HCT116 (cell line): Measurements from ENCODE around the gene CAPNS1. TPM values are rescaled to one million over a fixed set of nuclear protein-coding genes. Genes with fewer than 3 reads are reported as not detected.

Experiments
- ATAC-seq: fragments of 200-7000 bp; cut with Tn5 transposase; 2 replicates; pipeline ENCODE4 v1.9.1; 2020; ENCODE audit warnings: mild to moderate bottlenecking, moderate library complexity
- BruUV-seq: library from RNA; stranded (reverse); fragments of 400-500 nt; replicated peaks from 2 replicates; lab custom pipeline; 2021; lab: Mats Ljungman, UMichigan
- CTCF ChIA-PET: fragments of 300-600 bp; sonication (Branson Sonifier 250); formaldehyde crosslinking; loops from one replicate; lab custom pipeline; 2021; ENCODE audit warnings: antibody characterized with exemption; lab: Charles Lee
- POLR2A ChIA-PET: fragments of 300-600, 350-600 bp; sonication (Branson Sonifier 250); formaldehyde crosslinking; loops from one replicate; lab custom pipeline; 2021; ENCODE audit warnings: antibody characterized with exemption; lab: Charles Lee
- RAD21 ChIA-PET, 2 experiments: fragments of 300-600 bp; sonication (Branson Sonifier 250); formaldehyde crosslinking; loops; one replicate each; lab custom pipeline; 2023; ENCODE audit warnings: low total read pairs in 2 of 2; ENCODE audit not compliant: uncharacterized antibody in 2 of 2, unreplicated experiment in 2 of 2, low non-redundant PET in 1 of 2; lab: Charles Lee
- DNase-seq: peaks from one replicate; pipeline ENCODE4 v3.0.0-alpha.2; 2010; ENCODE audit warnings: low read depth, low spot score
- H2AFZ ChIP-seq: fragments of 200-600 bp; shearing (Covaris generic), sonication (generic); 2 replicates; pipeline ENCODE4 v1.6.1; 2017; ENCODE audit warnings: low read depth, mixed run types, mixed read lengths, antibody characterized with exemption, low read length; ENCODE audit not compliant: poor library complexity, severe bottlenecking
- H3K27ac ChIP-seq: 2 replicates; pipeline ENCODE4 v1.5.1; 2012; ENCODE audit warnings: low read depth, low read length
- H3K27me3 ChIP-seq: fragments of 200-600 bp; sonication (generic); 2 replicates; pipeline ENCODE4 v1.6.1; 2016; ENCODE audit warnings: mixed run types, low read length, mixed read lengths; ENCODE audit not compliant: insufficient read depth
- H3K36me3 ChIP-seq, 2 experiments: fragments of 200-500 bp in 1 of 2; fragments of 200-600 bp in 1 of 2; sonication (Bioruptor generic) in 1 of 2; sonication (generic) in 1 of 2; 2 replicates each; pipeline versions ENCODE4 v1.5.1 to v1.6.1; 2014 to 2016; ENCODE audit warnings: low read length in 2 of 2, inconsistent platforms in 1 of 2, mixed read lengths in 1 of 2, mixed run types in 1 of 2; ENCODE audit not compliant: insufficient read depth in 2 of 2, control insufficient read depth in 1 of 2
- H3K4me1 ChIP-seq, 2 experiments: fragments of 200-600 bp in 1 of 2; sonication (generic) in 1 of 2; 2 replicates each; pipeline versions ENCODE4 v1.5.1 to v1.6.1; 2012 to 2017; ENCODE audit warnings: low read length in 2 of 2, inconsistent platforms in 1 of 2, mild to moderate bottlenecking in 1 of 2, mixed read lengths in 1 of 2, mixed run types in 1 of 2, moderate library complexity in 1 of 2; ENCODE audit not compliant: insufficient read depth in 2 of 2, control insufficient read depth in 1 of 2
- H3K4me2 ChIP-seq: fragments of 200-600 bp; sonication (generic); 2 replicates; pipeline ENCODE4 v1.6.1; 2017; ENCODE audit warnings: mixed run types, low read length, mixed read lengths
- H3K4me3 ChIP-seq, 2 experiments: fragments of 200-600 bp in 1 of 2; sonication (generic) in 1 of 2; replicated peaks in 1 of 2; 2 replicates each; pipeline ENCODE4 v1.5.1; 2011 to 2016; ENCODE audit warnings: low read length in 2 of 2, control low read depth in 1 of 2, low read depth in 1 of 2, mild to moderate bottlenecking in 1 of 2, mixed read lengths in 1 of 2, mixed run types in 1 of 2
- H3K79me2 ChIP-seq: fragments of 200-600 bp; sonication (generic); 2 replicates; pipeline ENCODE4 v1.6.1; 2017; ENCODE audit warnings: mild to moderate bottlenecking, mixed run types, low read length, moderate library complexity, mixed read lengths; ENCODE audit not compliant: insufficient read depth
- H3K9ac ChIP-seq: fragments of 200-600 bp; sonication (generic); 2 replicates; pipeline ENCODE4 v1.6.1; 2016; ENCODE audit warnings: low read length, mixed read lengths
- H3K9me2 ChIP-seq: fragments of 200-600 bp; sonication (generic), shearing (Covaris generic); 2 replicates; pipeline ENCODE4 v1.6.1; 2017; ENCODE audit warnings: mixed run types, mild to moderate bottlenecking, moderate library complexity; ENCODE audit not compliant: insufficient read depth
- H3K9me3 ChIP-seq, 2 experiments: fragments of 200-500 bp in 1 of 2; fragments of 200-600 bp in 1 of 2; sonication (Bioruptor generic) in 1 of 2; sonication (generic) in 1 of 2; 2 replicates each; pipeline ENCODE4 v1.6.1; 2014 to 2017; ENCODE audit warnings: low read length in 2 of 2, mixed read lengths in 2 of 2, inconsistent platforms in 1 of 2, low read depth in 1 of 2, mild to moderate bottlenecking in 1 of 2, mixed run types in 1 of 2, moderate library complexity in 1 of 2; ENCODE audit not compliant: control insufficient read depth in 1 of 2, insufficient read depth in 1 of 2
- H4K20me1 ChIP-seq: fragments of 200-600 bp; sonication (generic), shearing (Covaris generic); 2 replicates; pipeline ENCODE4 v1.6.1; 2017; ENCODE audit warnings: mixed run types, mild to moderate bottlenecking, moderate library complexity; ENCODE audit not compliant: insufficient read depth
- JUND ChIP-seq: IDR thresholded peaks from 2 replicates; pipeline ENCODE4 v1.6.1; 2012
- MAX ChIP-seq: IDR thresholded peaks from 2 replicates; pipeline ENCODE4 v1.6.1; 2012
- POLR2A ChIP-seq: IDR thresholded peaks from 2 replicates; pipeline ENCODE4 v1.7.0; 2011; ENCODE audit warnings: borderline replicate concordance; ENCODE audit not compliant: insufficient read depth, insufficient read length; ENCODE audit errors: extremely low read depth
- POLR2AphosphoS5 ChIP-seq: IDR thresholded peaks from 2 replicates; pipeline ENCODE4 v1.6.1; 2011; ENCODE audit warnings: mild to moderate bottlenecking, low read depth, low read length, moderate library complexity
- REST ChIP-seq: IDR thresholded peaks from 2 replicates; pipeline ENCODE4 v1.6.1; 2012; ENCODE audit warnings: low read depth
- SIN3A ChIP-seq: IDR thresholded peaks from 2 replicates; pipeline ENCODE4 v1.6.1; 2012; ENCODE audit warnings: low read depth
- SP1 ChIP-seq: IDR thresholded peaks from 2 replicates; pipeline ENCODE4 v1.6.1; 2012; ENCODE audit warnings: low read depth
- TCF7L2 ChIP-seq: IDR thresholded peaks from 2 replicates; pipeline ENCODE4 v1.7.0; 2011; ENCODE audit warnings: borderline replicate concordance, inconsistent platforms; ENCODE audit not compliant: insufficient read depth, insufficient read length; ENCODE audit errors: extremely low read depth
- YY1 ChIP-seq: IDR thresholded peaks from 2 replicates; pipeline ENCODE4 v1.6.1; 2011; ENCODE audit warnings: low read length, low read depth, moderate library complexity, mild to moderate bottlenecking; ENCODE audit not compliant: insufficient replicate concordance; ENCODE audit errors: extremely low read depth
- ZBTB33 ChIP-seq: IDR thresholded peaks from 2 replicates; pipeline ENCODE4 v1.6.1; 2011; ENCODE audit warnings: mild to moderate bottlenecking, low read length, moderate library complexity; ENCODE audit not compliant: insufficient replicate concordance; ENCODE audit errors: extremely low read depth
- ZFX ChIP-seq: fragments of 450-650 bp; IDR thresholded peaks from 2 replicates; pipeline ENCODE4 v1.6.1; 2017
- intact Hi-C: fragments of 100-400 bp; cut with micrococcal nuclease; formaldehyde crosslinking; loops from 2 replicates; pipeline ENCODE4 v1.10.0; 2022
- total RNA-seq: library from RNA; stranded (reverse); gene quantifications from one replicate; pipeline ENCODE4 v1.2.1, GENCODE V29; 2021; ENCODE audit not compliant: unreplicated experiment

CAPNS1 gene
- total RNA-seq, 1 experiment from 2014 or later: 621 TPM

DNA sequence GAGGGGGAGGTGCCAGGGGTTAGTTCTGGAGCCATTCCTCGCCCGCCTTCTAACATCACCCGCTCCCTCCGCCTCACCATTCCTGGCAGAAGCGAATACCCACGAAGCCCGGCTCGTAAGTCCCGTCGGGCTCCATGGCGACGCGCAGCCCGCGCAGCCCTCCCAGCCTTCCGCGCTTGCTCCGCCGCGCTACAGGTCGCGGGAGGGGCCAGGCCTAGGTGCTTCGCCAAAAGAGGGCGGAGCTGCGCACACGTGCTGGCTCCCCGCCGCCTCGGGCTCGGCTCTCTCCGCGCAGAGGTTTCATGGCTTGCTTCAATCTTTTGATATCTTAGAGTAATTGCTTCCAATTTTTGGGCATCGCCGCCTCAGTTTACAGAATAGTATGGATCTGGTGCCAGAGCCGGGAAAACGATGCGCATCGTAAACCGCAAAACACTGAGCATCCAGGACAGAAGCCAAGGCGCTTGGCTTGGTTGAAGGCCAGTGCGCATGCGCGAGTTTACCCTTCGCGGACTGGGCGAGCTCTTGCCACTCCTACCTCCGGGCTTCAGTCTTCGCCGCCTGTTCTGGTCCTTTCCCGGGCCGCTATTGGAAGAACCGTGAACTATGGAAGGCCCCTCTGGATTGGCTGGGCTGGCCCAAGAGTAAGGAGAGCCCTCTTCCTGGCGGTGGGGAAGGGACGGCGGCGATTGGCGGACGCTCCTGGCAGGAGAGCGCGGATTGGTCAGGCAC lies 25.0 kb upstream of the CAPNS1 start, which contains the start of gene POLR2I:
POLR2I (minus strand) TSS at position 155 of the 732 bp plus-strand sequence; CDS start at position 136, 19 bp downstream.
- Histone ChIP-seq H3K9me2 (no peaks in the 10 kb centered on the region), H3K9me3 (no peaks in the 10 kb centered on the region), H3K27me3 (no peaks in the 10 kb centered on the region), H3K27ac (peak within 1 kb of the TSS; percentile 92), H3K9ac (peak within 1 kb of the TSS; percentile 86), H4K20me1 (no peaks in the 10 kb centered on the region), H3K4me1 (peaks cover 7 to 27% of the 10 kb centered on the region in 2 experiments; a peak in 3 of 4 replicates), H3K79me2 (peaks cover 28% of the 10 kb centered on the region), H3K4me2 (peak within 1 kb of the TSS; percentile 95), H3K4me3 (peak within 1 kb of the TSS; percentile 82 to 99), H3K36me3 (peaks cover 14 to 19% of the 10 kb centered on the region in 2 experiments; a peak in 3 of 4 replicates), H2AFZ (no peak within 1 kb of the TSS)
- ChIA-PET CTCF (interaction anchor here (1.0 to 2.3 kb wide), 4 partner anchors 13 to 55 kb away, joined by 3 to 16 read pairs (median 4); no protein-coding TSS in a partner anchor), RAD21 (interaction anchor here (0.6 to 1.2 kb wide), 4 partner anchors 55 to 295 kb away, joined by 3 to 4 read pairs (median 4); partner anchors contain the start of gene SYNE4 (in 1 of the 2)), POLR2A (interaction anchor here (0.6 to 1.5 kb wide), 11 partner anchors 11 to 375 kb away, joined by 3 to 19 read pairs (median 4); partner anchors contain the start of genes CAPNS1, THAP8, ZNF146 and ZNF565)
- peak; percentile 92 for ATAC-seq
- no TSS peak for BruUV-seq
- intact Hi-C loops: loop anchor here (5.0 to 10.0 kb wide), 2 partner anchors 43 to 110 kb away; partner anchors contain the start of gene SYNE4
- peak; percentile 99 for DNase-seq
- TF ChIP-seq REST (no peak), POLR2AphosphoS5 (peak; percentile 84), ZFX (no peak; the same call in 1 of the 2 replicates), MAX (peak; percentile 100), ZBTB33 (peak; percentile 73), YY1 (peak; percentile 85), SIN3A (peak; percentile 83), SP1 (peak; percentile 88), JUND (no peak), TCF7L2 (peak; percentile 55), POLR2A (peak; percentile 90)
